Fibroblast of skin of abdomen (primary cell): ENCODE results near the gene TPST2.

Source experiments
- DNase-seq: peaks from one replicate; pipeline ENCODE4 v3.0.0-alpha.2; 2013

Gene TPST2

GRCh38 chr22:26610072-26610958, 20.4 kb upstream of the TPST2 start:
- peak; percentile 86 for DNase-seq

- no peak for DNase-seq
These were observed 19.4 kb upstream of the TPST2 start for GRCh38 chr22:26609287-26609686.

GRCh38 chr22:26608129-26608528, 18.2 kb upstream of the TPST2 start:
- no peak for DNase-seq

- peak; percentile 35 for DNase-seq
These were observed 16.7 kb upstream of the TPST2 start for GRCh38 chr22:26606611-26607010.

GRCh38 chr22:26604368-26604767, 14.4 kb upstream of the TPST2 start:
- DNase-seq: no peak

- no peak for DNase-seq
These were observed 12.2 kb upstream of the TPST2 start for GRCh38 chr22:26602127-26602526.

GRCh38 chr22:26601726-26602125, 11.8 kb upstream of the TPST2 start:
- DNase-seq: no peak

- no peak for DNase-seq
These were observed 9.6 kb upstream of the TPST2 start for GRCh38 chr22:26599505-26599904.

- no peak for DNase-seq
These were observed 7.5 kb upstream of the TPST2 start for GRCh38 chr22:26597480-26597879.

GRCh38 chr22:26597026-26597425, 7.1 kb upstream of the TPST2 start:
- DNase-seq: no peak

- DNase-seq: no peak
These were observed 3.8 kb upstream of the TPST2 start for GRCh38 chr22:26593763-26594162.

GRCh38 chr22:26592421-26592891, 2.5 kb upstream of the TPST2 start:
- no peak for DNase-seq

- DNase-seq: peak; percentile 17
These were observed 526 bp downstream of the TPST2 start for GRCh38 chr22:26589367-26589844.

- DNase-seq: no peak
These were observed 1.1 kb downstream of the TPST2 start for GRCh38 chr22:26588729-26589366.

GRCh38 chr22:26587991-26588613, 1.8 kb downstream of the TPST2 start:
- peak; percentile 21 for DNase-seq

- no peak for DNase-seq
These were observed 3.2 kb downstream of the TPST2 start for GRCh38 chr22:26586556-26587325.

GRCh38 chr22:26585104-26585790, 4.7 kb downstream of the TPST2 start:
- DNase-seq: peak; percentile 84

GRCh38 chr22:26584010-26584409, 5.9 kb downstream of the TPST2 start:
- no peak for DNase-seq

GRCh38 chr22:26581633-26582168, 8.2 kb downstream of the TPST2 start:
- DNase-seq: no peak

GRCh38 chr22:26581026-26581425, 8.9 kb downstream of the TPST2 start:
- DNase-seq: no peak

- DNase-seq: no peak
These were observed 9.5 kb downstream of the TPST2 start for GRCh38 chr22:26580240-26580962.
